ENCODE results near the gene NDUFAF8.
"Not testable (repeated sequence)": the region's sequence is repeated elsewhere in the genome, so short reads cannot be mapped to it uniquely, and the experiment has no call there.

Gene NDUFAF8

GRCh38 chr17:81223762-81224130 lies 15.4 kb upstream of the NDUFAF8 start:
- no peak for DNase-seq

- not testable (repeated sequence) for DNase-seq
These were observed 11.5 kb upstream of the NDUFAF8 start for GRCh38 chr17:81227630-81228029.

DNA sequence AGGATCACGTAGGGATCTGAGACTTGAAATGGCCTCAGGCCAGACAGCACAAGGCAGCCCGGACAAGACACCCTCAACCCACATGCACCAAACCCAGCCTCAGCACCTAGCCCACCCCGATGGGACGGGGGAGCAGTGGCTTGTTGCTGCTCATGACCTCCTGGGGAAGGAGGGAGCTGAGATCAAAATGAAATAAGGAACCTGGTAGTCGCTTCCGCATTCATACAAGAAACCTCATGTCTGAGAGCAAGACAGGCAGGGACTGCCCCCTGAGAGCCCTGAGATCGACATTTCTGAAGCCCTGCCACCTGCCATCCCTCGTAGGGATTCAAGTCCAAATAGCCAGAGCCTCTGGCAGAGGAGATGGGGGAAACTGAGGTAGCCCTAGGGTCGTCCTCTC lies 10.7 kb upstream of the NDUFAF8 start:
- DNase-seq, result no peak

- DNase-seq, result no peak
These were observed 10.1 kb upstream of the NDUFAF8 start for GRCh38 chr17:81228834-81229665.

- no peak for DNase-seq
These were observed 9.5 kb upstream of the NDUFAF8 start for GRCh38 chr17:81229666-81229920.

DNA sequence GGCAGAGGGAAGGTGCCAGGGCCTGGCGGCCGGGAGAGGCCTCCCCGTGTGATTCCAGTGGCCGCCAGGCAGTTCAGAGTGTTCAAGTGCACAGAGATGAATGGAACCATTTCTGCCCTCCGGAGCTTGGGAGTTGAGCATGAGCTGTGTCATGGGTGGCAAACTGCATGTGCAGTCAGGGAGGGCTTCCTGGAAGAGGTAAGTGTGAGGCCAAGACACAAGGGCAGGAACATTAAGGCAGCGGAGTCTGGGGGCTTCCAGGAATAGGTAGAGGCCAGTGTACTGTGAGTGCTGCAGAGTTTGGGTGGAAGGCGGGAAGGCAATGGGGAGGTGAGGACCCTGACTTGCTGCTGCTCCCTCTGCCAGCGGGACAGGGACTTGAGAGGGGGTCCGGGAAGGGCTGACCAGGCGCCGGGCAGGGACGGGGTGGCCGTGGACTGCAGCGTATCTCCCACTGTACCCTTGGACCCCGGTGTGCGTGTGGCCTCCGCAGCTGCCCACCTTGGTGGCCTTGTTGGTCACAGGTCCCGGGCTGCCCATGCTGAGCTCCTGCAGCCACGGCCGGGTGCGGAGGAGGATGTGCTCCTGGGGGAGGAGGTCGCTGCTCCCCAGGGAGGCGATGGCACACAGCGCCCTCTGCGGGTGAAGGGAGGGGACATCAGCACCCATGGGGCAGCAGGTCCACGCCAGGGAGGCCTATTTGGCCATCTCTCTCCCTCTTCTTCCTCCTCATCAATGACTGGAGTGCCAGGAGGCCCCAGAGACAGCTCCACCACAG lies 8.9 kb upstream of the NDUFAF8 start:
- peak; percentile 15 for DNase-seq

- DNase-seq, result no peak
These were observed 7.9 kb upstream of the NDUFAF8 start for GRCh38 chr17:81231121-81231645.

DNA sequence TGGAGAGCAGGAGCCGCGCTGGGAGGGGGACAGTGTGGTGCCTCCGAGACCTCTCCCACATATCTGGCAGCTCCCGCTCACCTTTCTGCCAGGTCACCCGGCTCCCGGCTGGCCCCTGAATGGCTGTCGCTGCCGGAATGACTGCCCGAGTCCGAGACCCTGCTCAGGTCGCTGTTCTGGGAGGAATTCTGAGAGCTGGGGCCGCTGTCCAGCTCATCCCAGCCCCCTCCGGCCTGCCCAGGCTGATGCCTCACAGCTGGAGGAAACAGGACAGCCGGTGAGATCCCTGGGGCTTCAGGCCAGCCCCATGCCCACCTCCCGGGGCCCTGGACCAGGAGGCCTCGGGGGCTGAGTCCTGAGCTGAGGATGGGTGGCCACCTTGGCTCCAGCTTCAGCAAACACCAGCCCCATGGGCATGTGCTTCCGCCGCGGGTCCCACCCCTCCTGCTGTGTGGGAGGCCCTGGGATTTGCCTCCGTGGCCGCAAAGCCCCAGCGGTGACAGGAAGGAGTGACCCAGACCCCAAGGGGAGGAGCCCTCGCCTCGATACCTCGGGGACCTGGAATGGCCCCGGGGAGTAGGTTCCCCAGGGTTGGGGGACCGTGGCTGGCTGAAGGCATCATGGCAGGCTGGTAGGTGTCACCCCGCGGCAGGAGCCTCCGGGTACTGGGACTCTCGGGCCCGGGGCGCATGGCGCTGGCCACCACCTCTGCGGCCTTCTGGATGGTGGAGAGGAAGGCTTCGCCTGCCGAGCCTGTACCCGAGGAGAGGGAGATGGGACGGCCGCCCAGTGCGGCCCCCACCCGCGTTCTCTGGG lies 7.1 kb upstream of the NDUFAF8 start:
- no peak for DNase-seq

- no peak for DNase-seq
These were observed 6.4 kb upstream of the NDUFAF8 start for GRCh38 chr17:81232616-81233241.

DNA sequence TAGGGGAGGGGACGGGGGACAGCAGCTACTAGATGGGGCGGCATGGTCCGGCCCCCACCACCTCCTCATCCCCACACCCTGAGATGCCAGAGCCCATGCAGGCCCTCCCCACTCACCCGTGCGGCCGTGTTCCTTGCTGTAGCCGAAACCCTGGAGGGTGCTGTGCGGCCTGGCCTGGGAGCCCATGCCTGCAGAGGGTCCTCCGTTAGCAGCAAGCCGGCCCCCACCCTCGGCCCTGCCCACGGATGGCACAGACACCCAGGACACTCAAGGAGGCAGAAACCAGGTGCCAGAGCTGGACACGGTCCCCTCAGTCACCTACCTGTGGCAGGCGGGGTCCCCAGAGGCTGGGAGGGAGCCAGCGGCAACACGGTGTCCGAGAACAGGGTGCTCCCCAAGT lies 5.8 kb upstream of the NDUFAF8 start:
- DNase-seq, result no peak

DNA sequence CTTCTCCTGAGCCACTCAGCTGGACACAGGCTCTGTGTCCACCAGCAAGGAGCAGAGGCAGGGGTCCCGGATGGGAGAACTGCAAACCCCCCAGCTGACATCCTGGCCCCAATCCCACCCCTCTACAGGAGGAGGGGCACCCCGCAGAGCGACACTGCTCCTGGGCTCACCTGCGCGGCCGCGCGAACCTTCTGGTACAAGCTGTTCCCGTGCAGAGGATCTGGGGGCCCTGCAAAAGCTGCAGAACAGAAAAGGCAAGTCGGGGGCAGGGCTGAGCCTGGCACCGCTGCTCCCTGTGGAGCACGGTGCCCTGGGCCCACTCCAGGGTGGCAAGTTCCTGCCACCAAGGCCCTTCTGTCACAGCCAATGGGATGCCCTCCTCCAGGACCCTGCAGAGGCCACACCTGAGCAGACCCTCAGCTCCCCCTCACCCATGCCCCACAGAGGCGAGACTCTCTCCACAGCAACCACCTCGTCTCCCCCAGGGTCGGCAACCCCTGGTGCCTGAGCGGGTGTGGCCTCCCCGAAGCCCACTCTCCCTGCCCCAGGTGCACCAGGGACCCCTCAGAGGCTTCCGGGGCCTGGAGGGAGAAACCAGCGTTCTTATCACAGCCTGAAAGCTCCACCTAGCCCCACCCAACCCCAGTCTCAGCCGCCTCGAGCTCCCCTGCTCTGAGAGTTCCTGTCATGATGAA lies 5.2 kb upstream of the NDUFAF8 start:
- DNase-seq, result no peak

DNA sequence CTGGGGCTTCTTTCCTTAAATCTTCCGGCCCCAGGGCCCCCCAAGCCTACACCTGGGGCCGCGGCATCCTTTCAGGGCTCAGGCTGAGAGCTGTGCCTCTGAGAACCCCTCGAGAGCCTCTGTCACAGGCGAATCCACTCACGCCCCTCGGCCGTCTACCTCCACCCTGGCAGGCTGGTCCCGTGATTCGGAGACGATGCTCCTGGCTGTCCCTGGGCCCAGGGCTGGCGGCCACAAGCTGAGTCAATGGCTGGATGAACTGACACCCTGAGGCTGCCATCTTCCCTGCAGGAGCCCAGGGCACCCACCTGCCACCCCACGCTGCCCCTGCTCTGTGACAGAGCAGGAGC lies 4.6 kb upstream of the NDUFAF8 start:
- DNase-seq, result no peak

- no peak for DNase-seq
These were observed 3.9 kb upstream of the NDUFAF8 start for GRCh38 chr17:81234940-81235821.

DNA sequence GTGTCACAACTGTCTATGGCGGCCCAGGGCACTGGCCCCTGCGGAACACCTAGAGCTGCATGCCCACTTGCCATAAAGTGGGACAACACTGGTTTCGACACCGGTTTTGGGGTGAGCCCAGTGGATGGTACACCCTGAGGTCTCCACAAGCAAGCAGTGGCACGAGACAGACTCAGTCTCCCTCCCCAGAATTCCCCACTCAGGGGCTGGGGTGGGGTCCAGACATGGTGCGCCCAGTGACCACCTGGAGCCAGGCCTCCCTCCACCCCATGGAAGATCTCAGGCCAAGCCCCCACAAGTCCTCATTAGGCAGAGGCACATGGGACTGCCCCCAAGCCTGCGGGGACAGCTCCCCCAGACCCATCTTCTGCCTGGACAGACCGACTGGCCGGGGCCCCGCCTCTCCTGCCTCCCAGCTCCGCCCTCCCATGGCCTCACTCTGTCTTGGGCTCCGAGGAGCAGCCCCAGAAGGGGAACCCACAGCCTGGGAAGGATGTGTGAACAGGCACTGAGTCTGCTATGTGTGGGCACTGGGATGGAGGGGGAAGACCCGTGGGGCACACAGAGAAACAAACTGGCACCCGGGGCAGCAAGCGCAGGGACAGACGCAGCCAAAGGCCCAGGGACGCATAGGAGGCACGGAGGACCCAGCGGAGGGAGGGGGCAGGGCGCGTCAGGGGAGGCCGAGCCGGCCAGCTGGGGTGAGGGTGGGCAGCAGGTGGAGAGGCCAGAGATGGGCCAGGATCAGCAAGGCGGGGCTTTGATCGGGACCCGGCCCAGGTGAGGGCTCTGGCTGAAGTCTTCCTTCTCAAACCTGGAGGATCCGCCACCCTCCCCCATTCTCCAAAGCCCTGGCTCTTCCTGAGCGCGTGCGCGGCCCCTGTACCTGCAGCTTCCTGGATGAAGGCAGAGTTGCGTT lies 3.0 kb upstream of the NDUFAF8 start:
- DNase-seq, result no peak

GRCh38 chr17:81236784-81237183 lies 2.3 kb upstream of the NDUFAF8 start:
- no peak for DNase-seq

DNA sequence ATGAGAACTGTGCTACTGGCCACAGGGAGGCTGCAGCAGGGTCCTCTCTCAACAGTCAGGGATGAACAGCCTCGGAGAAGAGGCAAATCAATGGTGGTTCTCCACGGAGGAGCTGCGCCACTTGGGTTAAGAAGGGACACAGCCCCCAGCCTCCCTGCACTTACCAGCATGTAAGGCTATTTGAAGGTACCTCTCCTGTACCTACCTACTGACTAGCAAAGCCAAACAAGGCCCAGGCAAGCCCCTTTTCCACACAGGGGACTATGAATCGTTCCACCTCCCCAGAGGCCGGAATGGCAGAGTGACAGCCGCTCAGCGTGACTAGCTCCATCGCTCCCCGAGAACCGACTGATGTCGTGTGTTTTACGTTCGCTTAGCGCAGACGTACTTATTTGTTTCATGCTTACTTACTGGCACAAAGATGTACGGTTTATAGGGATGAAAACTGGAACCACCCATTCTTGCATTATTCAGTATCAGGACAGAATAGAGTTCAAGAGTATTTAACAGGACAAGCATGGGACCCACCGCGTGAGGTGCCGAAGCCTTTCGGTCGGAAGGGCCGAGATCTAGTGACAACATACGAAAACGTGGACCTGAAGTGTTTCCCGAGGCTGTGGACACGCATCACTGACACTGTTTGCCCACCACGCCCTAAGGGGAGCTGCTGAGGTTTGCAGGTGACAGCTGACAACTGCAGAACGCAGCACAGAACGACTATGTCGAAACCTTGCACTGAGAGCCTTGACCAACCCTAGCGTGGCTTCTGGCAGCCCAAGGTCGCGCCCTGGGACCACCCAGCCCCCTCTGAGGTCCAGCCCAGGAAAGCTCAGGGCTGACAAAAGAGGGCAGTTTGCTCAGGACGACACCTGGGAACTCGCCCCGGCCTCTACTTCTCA lies 1.3 kb upstream of the NDUFAF8 start:
- DNase-seq, result no peak

DNA sequence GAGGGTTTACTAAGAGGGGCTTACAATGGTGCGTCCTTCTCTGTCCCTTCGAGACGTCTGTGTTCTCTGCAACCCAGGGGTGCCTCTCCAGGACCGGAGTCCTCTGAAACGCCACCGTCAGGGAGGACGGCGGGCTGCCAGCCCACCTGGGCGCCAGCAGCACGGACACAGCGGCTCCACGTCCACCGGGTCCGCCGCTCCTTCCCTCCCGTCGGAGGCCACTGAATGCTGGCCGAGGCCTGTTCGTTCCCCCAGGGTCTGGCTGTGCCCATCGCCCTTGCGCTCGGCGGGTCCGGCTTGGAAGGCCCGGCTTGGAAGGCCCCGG lies 666 bp upstream of the NDUFAF8 start:
- no peak for DNase-seq

GRCh38 chr17:81239714-81240555 lies 817 bp downstream of the NDUFAF8 start:
- peak; percentile 14 for DNase-seq

All from CD4-positive, alpha-beta T cell treated with Interleukin-17A for 4 hours (primary cell).